IMR-90 (cell line): Measurements from ENCODE around the gene LMOD2. TPM values are rescaled to one million over a fixed set of nuclear protein-coding genes. Genes with fewer than 3 reads are reported as not detected.

Source experiments
- ATAC-seq: fragments of 200-7000 bp; cut with Tn5 transposase; 2 replicates; pipeline ENCODE4 v1.9.1; 2020; ENCODE audit warnings: low read depth, mild to moderate bottlenecking, moderate library complexity
- BruUV-seq: library from RNA; stranded (reverse); fragments of 400-500 nt; replicated peaks from 2 replicates; lab custom pipeline; 2021; lab: Mats Ljungman, UMichigan
- CTCF ChIA-PET: fragments of 300-600 bp; formaldehyde crosslinking; extraction: SDS; loops from one replicate; lab custom pipeline; 2021; ENCODE audit warnings: antibody characterized with exemption; lab: Yijun Ruan, JAX
- POLR2A ChIA-PET: fragments of 300-600 bp; sonication (Branson Sonifier 250); formaldehyde crosslinking; loops from one replicate; lab custom pipeline; 2022; ENCODE audit warnings: antibody characterized with exemption; ENCODE audit not compliant: unreplicated experiment; lab: Charles Lee
- DNase-seq: peaks from one replicate; pipeline ENCODE4 v3.0.0; 2013
- H2AFZ ChIP-seq: replicated peaks from 2 replicates; pipeline ENCODE3; 2013; ENCODE audit warnings: low read length, mild to moderate bottlenecking; ENCODE audit not compliant: poor library complexity
- H2AK5ac ChIP-seq: 2 replicates; pipeline ENCODE4 v1.6.1; 2013; ENCODE audit warnings: low read depth, low read length, inconsistent platforms
- H2AK9ac ChIP-seq: replicated peaks from 2 replicates; pipeline ENCODE3; 2013; ENCODE audit warnings: mild to moderate bottlenecking, low read depth, low read length, moderate library complexity; ENCODE audit not compliant: poor library complexity
- H2BK120ac ChIP-seq: 2 replicates; pipeline ENCODE4 v1.6.1; 2013; ENCODE audit warnings: low read depth, low read length, inconsistent platforms
- H2BK15ac ChIP-seq: 3 replicates; pipeline ENCODE4 v1.6.1; 2013; ENCODE audit warnings: low read depth, low read length, inconsistent platforms
- H2BK20ac ChIP-seq: 2 replicates; pipeline ENCODE4 v1.6.1; 2013; ENCODE audit warnings: low read depth, mild to moderate bottlenecking, inconsistent platforms, low read length, moderate library complexity
- H2BK5ac ChIP-seq: 2 replicates; pipeline ENCODE4 v1.6.1; 2013; ENCODE audit warnings: mild to moderate bottlenecking, low read depth, low read length, inconsistent platforms; ENCODE audit not compliant: poor library complexity, severe bottlenecking
- H3K14ac ChIP-seq: replicated peaks from 2 replicates; pipeline ENCODE4 v1.6.1; 2013; ENCODE audit warnings: low read depth, low read length, inconsistent platforms
- H3K18ac ChIP-seq: 2 replicates; pipeline ENCODE4 v1.6.1; 2013; ENCODE audit warnings: low read depth, low read length, control low read depth
- H3K23ac ChIP-seq: 2 replicates; pipeline ENCODE4 v1.6.1; 2013; ENCODE audit warnings: low read depth, low read length, inconsistent platforms
- H3K27ac ChIP-seq: 2 replicates; pipeline ENCODE4 v1.5.1; 2013; ENCODE audit warnings: mild to moderate bottlenecking, control low read depth, low read length; ENCODE audit not compliant: insufficient read depth
- H3K27me3 ChIP-seq: 2 replicates; pipeline ENCODE4 v1.6.1; 2013; ENCODE audit warnings: low read length; ENCODE audit not compliant: control insufficient read depth, insufficient read depth
- H3K36me3 ChIP-seq: 2 replicates; pipeline ENCODE4 v1.6.1; 2013; ENCODE audit warnings: low read length, mixed read lengths; ENCODE audit not compliant: control insufficient read depth, insufficient read depth
- H3K4ac ChIP-seq: 2 replicates; pipeline ENCODE4 v1.6.1; 2013; ENCODE audit warnings: low read depth, low read length, inconsistent platforms
- H3K4me1 ChIP-seq: 2 replicates; pipeline ENCODE4 v1.6.1; 2013; ENCODE audit warnings: low read length, mixed read lengths; ENCODE audit not compliant: control insufficient read depth, insufficient read depth
- H3K4me2 ChIP-seq: 2 replicates; pipeline ENCODE4 v1.6.1; 2013; ENCODE audit warnings: low read depth, mild to moderate bottlenecking, control low read depth, low read length, moderate library complexity
- H3K4me3 ChIP-seq: 2 replicates; pipeline ENCODE4 v1.5.1; 2013; ENCODE audit warnings: low read depth, mild to moderate bottlenecking, control low read depth, low read length, moderate library complexity; ENCODE audit not compliant: insufficient read depth
- H3K56ac ChIP-seq: 2 replicates; pipeline ENCODE4 v1.6.1; 2013; ENCODE audit warnings: low read length, inconsistent platforms; ENCODE audit not compliant: insufficient read depth; ENCODE audit errors: extremely low read depth
- H3K79me1 ChIP-seq, 2 experiments: 2 replicates each; pipeline ENCODE4 v1.6.1; 2013; ENCODE audit warnings: low read length in 2 of 2, inconsistent platforms in 1 of 2, low read depth in 1 of 2
- H3K9ac ChIP-seq: 2 replicates; pipeline ENCODE4 v1.6.1; 2013; ENCODE audit warnings: low read depth, low read length, control low read depth
- H3K9me1 ChIP-seq: 2 replicates; pipeline ENCODE4 v1.6.1; 2013; ENCODE audit warnings: low read length, inconsistent platforms; ENCODE audit not compliant: insufficient read depth
- H3K9me3 ChIP-seq: 2 replicates; pipeline ENCODE4 v1.6.1; 2013; ENCODE audit warnings: low read length; ENCODE audit not compliant: control insufficient read depth, insufficient read depth
- H4K20me1 ChIP-seq: 2 replicates; pipeline ENCODE4 v1.6.1; 2013; ENCODE audit warnings: low read length, inconsistent platforms; ENCODE audit not compliant: insufficient read depth
- H4K5ac ChIP-seq: 2 replicates; pipeline ENCODE4 v1.6.1; 2013; ENCODE audit warnings: mild to moderate bottlenecking, low read depth, low read length, control low read depth
- H4K8ac ChIP-seq, 2 experiments: 2 replicates each; pipeline ENCODE4 v1.6.1; 2013; ENCODE audit warnings: low read depth in 2 of 2, low read length in 2 of 2, control low read depth in 1 of 2, inconsistent platforms in 1 of 2
- H4K91ac ChIP-seq: 2 replicates; pipeline ENCODE4 v1.6.1; 2013; ENCODE audit warnings: low read depth, low read length, inconsistent platforms; ENCODE audit not compliant: insufficient read depth
- BHLHE40 ChIP-seq: fragments of 150-350 bp; IDR thresholded peaks from 2 replicates; pipeline ENCODE4 v1.6.1; 2016; ENCODE audit warnings: mild to moderate bottlenecking, low read depth, low read length
- CEBPB ChIP-seq: IDR thresholded peaks from 2 replicates; pipeline ENCODE4 v1.6.1; 2012; ENCODE audit warnings: low read depth, low read length, improper control_type of control experiment
- CHD1 ChIP-seq: IDR thresholded peaks from 2 replicates; pipeline ENCODE4 v1.6.1; 2012; ENCODE audit warnings: low read depth, low read length, improper control_type of control experiment
- FOS ChIP-seq: fragments of 150-350 bp; IDR thresholded peaks from 2 replicates; pipeline ENCODE4 v1.6.1; 2016; ENCODE audit warnings: low read depth, low read length
- MAFK ChIP-seq: IDR thresholded peaks from 2 replicates; pipeline ENCODE4 v1.6.1; 2012; ENCODE audit warnings: low read depth, low read length, improper control_type of control experiment
- MAZ ChIP-seq: IDR thresholded peaks from 2 replicates; pipeline ENCODE4 v1.6.1; 2012; ENCODE audit warnings: low read depth, mild to moderate bottlenecking, low read length, improper control_type of control experiment, moderate library complexity, borderline replicate concordance
- MXI1 ChIP-seq: IDR thresholded peaks from 2 replicates; pipeline ENCODE4 v1.6.1; 2012; ENCODE audit warnings: low read depth, mild to moderate bottlenecking, low read length, moderate library complexity, borderline replicate concordance
- NFE2L2 ChIP-seq: fragments of 150-350 bp; IDR thresholded peaks from 2 replicates; pipeline ENCODE4 v1.6.1; 2016; ENCODE audit warnings: low read depth, mild to moderate bottlenecking, low read length
- POLR2A ChIP-seq: IDR thresholded peaks from 2 replicates; pipeline ENCODE4 v1.6.1; 2012; ENCODE audit warnings: mild to moderate bottlenecking, low read depth, low read length
- RAD21 ChIP-seq: IDR thresholded peaks from 2 replicates; pipeline ENCODE4 v1.6.1; 2012; ENCODE audit warnings: low read length, improper control_type of control experiment
- RCOR1 ChIP-seq: IDR thresholded peaks from 2 replicates; pipeline ENCODE4 v1.6.1; 2012; ENCODE audit warnings: mild to moderate bottlenecking, low read length, improper control_type of control experiment; ENCODE audit not compliant: insufficient replicate concordance
- RFX5 ChIP-seq: IDR thresholded peaks from 2 replicates; pipeline ENCODE4 v1.8.0; 2012; ENCODE audit warnings: low read depth, mild to moderate bottlenecking, low read length, moderate library complexity
- SMC3 ChIP-seq: fragments of 150-350 bp; IDR thresholded peaks from 2 replicates; pipeline ENCODE4 v1.6.1; 2016; ENCODE audit warnings: low read depth, mild to moderate bottlenecking, antibody characterized with exemption, low read length, moderate library complexity
- dilution Hi-C: fragments of 300-500 bp; cut with HindIII; formaldehyde crosslinking; loops from one replicate; pipeline ENCODE4 v1.14.3; 2018; ENCODE audit warnings: low sequenced_read_pairs; ENCODE audit not compliant: unreplicated experiment
- in situ Hi-C: fragments of 300-500 bp; cut with MboI; formaldehyde crosslinking; loops from 3 replicates; pipeline ENCODE4 v1.14.3; 2019; ENCODE audit warnings: low sequenced_read_pairs, inconsistent platforms, mixed read lengths
- intact Hi-C: fragments of 100-400 bp; cut with micrococcal nuclease; formaldehyde crosslinking; loops from 2 replicates; pipeline ENCODE4 v1.10.0; 2022
- polyA plus RNA-seq, 3 experiments: library from polyadenylated mRNA; depleted of rRNA; stranded (reverse); fragments of >200 nt; gene quantifications; 2 replicates each; pipeline ENCODE4 v1.2.3, GENCODE V29; 2012; ENCODE audit warnings: low replicate concordance in 1 of 3
- total RNA-seq: library from RNA; depleted of rRNA; stranded (reverse); fragments of >200 nt; gene quantifications from 2 replicates; pipeline ENCODE4 v1.2.3, GENCODE V29; 2012
- TF ChIP-seq, protein P1 (sequence below): conservative IDR thresholded peaks from 2 replicates; pipeline ENCODE4 v1.5.1; 2012; ENCODE audit warnings: mild to moderate bottlenecking, low read depth, low read length, improper control_type of control experiment
- TF ChIP-seq, protein P2 (sequence below): fragments of 150-350 bp; IDR thresholded peaks from 2 replicates; pipeline ENCODE4 v1.6.1; 2017; ENCODE audit warnings: mild to moderate bottlenecking, antibody characterized with exemption, low read length, low read depth
- TF ChIP-seq, protein P3 (sequence below): fragments of 150-350 bp; IDR thresholded peaks from 2 replicates; pipeline ENCODE4 v1.6.1; 2016; ENCODE audit warnings: low read depth, mild to moderate bottlenecking, low read length, moderate library complexity, borderline replicate concordance

The LMOD2 gene
- total and polyA plus RNA-seq, 2 of the 4 experiments (the other 2 are of a cell fraction) = not detected

DNA sequence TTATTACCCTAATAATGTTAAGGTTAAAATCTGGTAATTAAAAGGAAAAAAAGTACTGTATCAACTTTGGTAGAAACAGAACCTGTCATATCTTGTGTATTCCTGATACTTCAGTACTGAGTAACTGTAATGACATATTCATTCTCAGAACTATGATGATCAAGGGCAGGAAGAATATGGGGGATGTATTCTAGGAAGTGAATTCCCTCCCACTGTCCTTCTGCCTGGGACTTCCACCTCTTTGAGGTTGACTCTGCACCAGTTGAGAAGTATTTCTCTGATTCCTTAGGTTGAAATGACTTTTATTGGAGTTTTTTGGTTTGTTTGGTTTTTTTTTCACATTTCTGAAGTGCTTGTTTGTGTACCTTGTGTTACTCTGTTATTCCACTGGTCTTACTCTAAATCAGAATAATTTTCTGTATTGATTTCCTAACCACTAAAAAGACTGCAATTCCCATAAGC is 56.2 kb downstream of the LMOD2 start:
- in situ Hi-C loops = no loop called here
- TF ChIP-seq CEBPB (no peak), RAD21 (no peak), SMC3 (no peak), RCOR1 (no peak), POLR2A (no peak), BHLHE40 (no peak), NFE2L2 (no peak), FOS (no peak), MAFK (no peak), MAZ (no peak), RFX5 (no peak), CHD1 (no peak), MXI1 (no peak)
- TF ChIP-seq, protein P1, sequence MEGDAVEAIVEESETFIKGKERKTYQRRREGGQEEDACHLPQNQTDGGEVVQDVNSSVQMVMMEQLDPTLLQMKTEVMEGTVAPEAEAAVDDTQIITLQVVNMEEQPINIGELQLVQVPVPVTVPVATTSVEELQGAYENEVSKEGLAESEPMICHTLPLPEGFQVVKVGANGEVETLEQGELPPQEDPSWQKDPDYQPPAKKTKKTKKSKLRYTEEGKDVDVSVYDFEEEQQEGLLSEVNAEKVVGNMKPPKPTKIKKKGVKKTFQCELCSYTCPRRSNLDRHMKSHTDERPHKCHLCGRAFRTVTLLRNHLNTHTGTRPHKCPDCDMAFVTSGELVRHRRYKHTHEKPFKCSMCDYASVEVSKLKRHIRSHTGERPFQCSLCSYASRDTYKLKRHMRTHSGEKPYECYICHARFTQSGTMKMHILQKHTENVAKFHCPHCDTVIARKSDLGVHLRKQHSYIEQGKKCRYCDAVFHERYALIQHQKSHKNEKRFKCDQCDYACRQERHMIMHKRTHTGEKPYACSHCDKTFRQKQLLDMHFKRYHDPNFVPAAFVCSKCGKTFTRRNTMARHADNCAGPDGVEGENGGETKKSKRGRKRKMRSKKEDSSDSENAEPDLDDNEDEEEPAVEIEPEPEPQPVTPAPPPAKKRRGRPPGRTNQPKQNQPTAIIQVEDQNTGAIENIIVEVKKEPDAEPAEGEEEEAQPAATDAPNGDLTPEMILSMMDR = no peak
- TF ChIP-seq, protein P2, sequence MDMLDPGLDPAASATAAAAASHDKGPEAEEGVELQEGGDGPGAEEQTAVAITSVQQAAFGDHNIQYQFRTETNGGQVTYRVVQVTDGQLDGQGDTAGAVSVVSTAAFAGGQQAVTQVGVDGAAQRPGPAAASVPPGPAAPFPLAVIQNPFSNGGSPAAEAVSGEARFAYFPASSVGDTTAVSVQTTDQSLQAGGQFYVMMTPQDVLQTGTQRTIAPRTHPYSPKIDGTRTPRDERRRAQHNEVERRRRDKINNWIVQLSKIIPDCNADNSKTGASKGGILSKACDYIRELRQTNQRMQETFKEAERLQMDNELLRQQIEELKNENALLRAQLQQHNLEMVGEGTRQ = no peak
- TF ChIP-seq, protein P3, sequence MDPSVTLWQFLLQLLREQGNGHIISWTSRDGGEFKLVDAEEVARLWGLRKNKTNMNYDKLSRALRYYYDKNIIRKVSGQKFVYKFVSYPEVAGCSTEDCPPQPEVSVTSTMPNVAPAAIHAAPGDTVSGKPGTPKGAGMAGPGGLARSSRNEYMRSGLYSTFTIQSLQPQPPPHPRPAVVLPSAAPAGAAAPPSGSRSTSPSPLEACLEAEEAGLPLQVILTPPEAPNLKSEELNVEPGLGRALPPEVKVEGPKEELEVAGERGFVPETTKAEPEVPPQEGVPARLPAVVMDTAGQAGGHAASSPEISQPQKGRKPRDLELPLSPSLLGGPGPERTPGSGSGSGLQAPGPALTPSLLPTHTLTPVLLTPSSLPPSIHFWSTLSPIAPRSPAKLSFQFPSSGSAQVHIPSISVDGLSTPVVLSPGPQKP = no peak
- no peak overlapping the region for H4K91ac ChIP-seq
- intact Hi-C loops = loop anchor here (1.0 kb wide), 1 partner anchor 35 kb away; no protein-coding TSS in a partner anchor
- no peak for ATAC-seq
- H3K4ac ChIP-seq = no peak overlapping the region
- peaks cover 19 to 44% of the 10 kb centered on the region in 2 experiments for H3K79me1 ChIP-seq
- H2BK120ac ChIP-seq = no peak overlapping the region
- no peak overlapping the region for H2BK5ac ChIP-seq
- no peak overlapping the region for H3K4me2 ChIP-seq
- H3K56ac ChIP-seq = no peak overlapping the region
- no peaks in the 10 kb centered on the region for H3K27me3 ChIP-seq
- H3K27ac ChIP-seq = no peak overlapping the region
- ChIA-PET CTCF (interaction anchor here (1.0 kb wide), 1 partner anchor 11 kb away, joined by 4 read pairs; no protein-coding TSS in a partner anchor), POLR2A (no interaction called here)
- peaks cover 27% of the 10 kb centered on the region; the same call in 1 of the 2 replicates for H4K20me1 ChIP-seq
- H2AK9ac ChIP-seq = no peak overlapping the region
- H3K4me1 ChIP-seq = peaks cover 16% of the 10 kb centered on the region
- no peak overlapping the region for H2AFZ ChIP-seq
- H3K9me3 ChIP-seq = no peaks in the 10 kb centered on the region
- dilution Hi-C loops = no loop called here
- H3K23ac ChIP-seq = no peak overlapping the region
- no peak overlapping the region for H3K18ac ChIP-seq
- no peak overlapping the region for H3K9ac ChIP-seq
- BruUV-seq = no TSS peak
- no peak overlapping the region for H4K8ac ChIP-seq
- peaks cover 5% of the 10 kb centered on the region; the same call in 1 of the 2 replicates for H3K36me3 ChIP-seq
- no peak overlapping the region for H2BK20ac ChIP-seq
- H2BK15ac ChIP-seq = no peak overlapping the region
- peaks cover 13% of the 10 kb centered on the region for H3K9me1 ChIP-seq
- 0 out of 2 replicates have a peak overlapping the region, but pooled peaks have one; percentile 45 for H2AK5ac ChIP-seq
- no peak overlapping the region for H3K4me3 ChIP-seq
- DNase-seq = no peak
- no peak overlapping the region for H4K5ac ChIP-seq
- H3K14ac ChIP-seq = no peak overlapping the region
